A549 (cell line): Measurements from ENCODE around the gene MARCHF10. TPM values are rescaled to one million over a fixed set of nuclear protein-coding genes. Genes with fewer than 3 reads are reported as not detected.
"Not testable (repeated sequence)": the region's sequence is repeated elsewhere in the genome, so short reads cannot be mapped to it uniquely, and the experiment has no call there.

Experiments
- ATAC-seq, 2 experiments: fragments of 200-7000 bp in 1 of 2; fragments of >200 bp in 1 of 2; cut with Nextera tagmentation in 1 of 2; cut with Tn5 transposase in 1 of 2; 3 replicates each; pipeline versions ENCODE4 v1.8.0 to v1.9.1; 2018 to 2020; ENCODE audit warnings: mild to moderate bottlenecking in 1 of 2, moderate library complexity in 1 of 2
- CTCF ChIA-PET: fragments of 300-600 bp; sonication (Branson Sonifier 250); formaldehyde crosslinking; extraction: SDS; loops from one replicate; lab custom pipeline; 2021; ENCODE audit warnings: antibody characterized with exemption, inconsistent platforms; lab: Yijun Ruan, JAX
- POLR2A ChIA-PET: fragments of 350-600 bp; formaldehyde crosslinking; extraction: SDS; loops from one replicate; lab custom pipeline; 2021; ENCODE audit warnings: antibody characterized with exemption, inconsistent platforms; lab: Yijun Ruan, JAX
- DNase-seq, 2 experiments: peaks; one replicate each; pipeline versions ENCODE4 v3.0.0 to v3.0.0-alpha.2; 2011 to 2016; ENCODE audit warnings: low read depth in 1 of 2, low spot score in 1 of 2
- FAIRE-seq: peaks from 2 replicates; lab custom pipeline; 2011; peaks lifted over from hg19 to GRCh38; lab: Jason Lieb, UNC
- H3K27ac ChIP-seq, 2 experiments: fragments of >200 bp; sonication (Bioruptor Twin); formaldehyde crosslinking; 3 replicates each; pipeline ENCODE4 v1.5.1; 2016 to 2017
- H3K4me1 ChIP-seq: fragments of >200 bp; sonication (Bioruptor Twin); formaldehyde crosslinking; 3 replicates; pipeline ENCODE4 v1.6.1; 2016
- H3K4me2 ChIP-seq: fragments of >200 bp; sonication (Bioruptor Twin); formaldehyde crosslinking; 3 replicates; pipeline ENCODE4 v1.6.1; 2016
- H3K4me3 ChIP-seq: fragments of >200 bp; sonication (Bioruptor Twin); formaldehyde crosslinking; 3 replicates; pipeline ENCODE4 v1.5.1; 2016
- H3K9me3 ChIP-seq: fragments of >200 bp; sonication (Bioruptor Twin); formaldehyde crosslinking; 3 replicates; pipeline ENCODE4 v1.6.1; 2016
- ATOH8 ChIP-seq: fragments of 250-450 bp; sonication (Bioruptor Pico); IDR thresholded peaks from 2 replicates; pipeline ENCODE4 v1.5.0; 2020; ENCODE audit warnings: low read depth, mild to moderate bottlenecking, moderate library complexity
- BHLHE40 ChIP-seq: IDR thresholded peaks from 2 replicates; pipeline ENCODE4 v1.6.1; 2012; ENCODE audit warnings: low read depth, low read length, inconsistent platforms
- CEBPB ChIP-seq, 2 experiments: fragments of >200 bp in 1 of 2; sonication (Bioruptor Twin) in 1 of 2; formaldehyde crosslinking in 1 of 2; IDR thresholded peaks; 2 replicates each; pipeline ENCODE4 v1.6.1; 2012 to 2016
- CHD2 ChIP-seq: fragments of 150-350 bp; IDR thresholded peaks from 2 replicates; pipeline ENCODE4 v1.6.1; 2014; ENCODE audit warnings: low read length; ENCODE audit not compliant: partially characterized antibody
- FOSB ChIP-seq: fragments of 250-450 bp; sonication (Bioruptor Pico); IDR thresholded peaks from 2 replicates; pipeline ENCODE4 v1.5.0; 2020; ENCODE audit warnings: mild to moderate bottlenecking, moderate library complexity
- GATA3 ChIP-seq: IDR thresholded peaks from 2 replicates; pipeline ENCODE4 v1.6.1; 2012; ENCODE audit warnings: borderline replicate concordance
- HES2 ChIP-seq: fragments of >200 bp; sonication (Bioruptor Twin); formaldehyde crosslinking; IDR thresholded peaks from 2 replicates; pipeline ENCODE4 v1.6.1; 2016
- JUN ChIP-seq, 2 experiments: fragments of >200 bp; sonication (Bioruptor Twin); formaldehyde crosslinking; IDR thresholded peaks; 2 replicates in 1 of 2; 3 replicates in 1 of 2; pipeline ENCODE4 v1.6.1; 2016 to 2017
- MAFK ChIP-seq: fragments of 450-650 bp; IDR thresholded peaks from 2 replicates; pipeline ENCODE4 v1.6.1; 2014; ENCODE audit not compliant: partially characterized antibody
- MAZ ChIP-seq: fragments of 150-350 bp; IDR thresholded peaks from 2 replicates; pipeline ENCODE4 v1.6.1; 2014; ENCODE audit warnings: antibody characterized with exemption, low read depth, low read length, borderline replicate concordance
- NR3C1 ChIP-seq: fragments of >200 bp; sonication (Bioruptor Twin); formaldehyde crosslinking; IDR thresholded peaks from 3 replicates; pipeline ENCODE4 v1.6.1; 2017
- PBX3 ChIP-seq: IDR thresholded peaks from 2 replicates; pipeline ENCODE4 v1.6.1; 2012
- POLR2A ChIP-seq: IDR thresholded peaks from 2 replicates; pipeline ENCODE4 v1.6.1; 2012; ENCODE audit warnings: mild to moderate bottlenecking, low read length
- POLR2AphosphoS2 ChIP-seq: conservative IDR thresholded peaks from 2 replicates; pipeline ENCODE4 v1.6.1; 2012; ENCODE audit warnings: low read length, improper control_type of control experiment, inconsistent platforms
- REST ChIP-seq: fragments of 200-600 bp; sonication (generic); IDR thresholded peaks from 2 replicates; pipeline ENCODE4 v1.6.1; 2016; ENCODE audit warnings: antibody characterized with exemption, mild to moderate bottlenecking, moderate library complexity
- RFX5 ChIP-seq: fragments of 450-650 bp; IDR thresholded peaks from 2 replicates; pipeline ENCODE4 v1.7.1; 2014; ENCODE audit warnings: antibody characterized with exemption, mild to moderate bottlenecking, moderate library complexity
- RNF2 ChIP-seq: fragments of 200-600 bp; sonication (generic); IDR thresholded peaks from 2 replicates; pipeline ENCODE4 v1.6.1; 2016; ENCODE audit warnings: low read depth, mild to moderate bottlenecking, antibody characterized with exemption, moderate library complexity, borderline replicate concordance
- SREBF2 ChIP-seq: fragments of 450-650 bp; IDR thresholded peaks from 2 replicates; pipeline ENCODE4 v1.6.1; 2014; ENCODE audit warnings: mild to moderate bottlenecking, moderate library complexity
- TFCP2L1 ChIP-seq: fragments of 250-450 bp; sonication (Bioruptor Pico); IDR thresholded peaks from 2 replicates; pipeline ENCODE4 v1.5.0; 2021; ENCODE audit warnings: mild to moderate bottlenecking
- ZNF302 ChIP-seq: fragments of 250-450 bp; sonication (Bioruptor Pico); IDR thresholded peaks from 2 replicates; pipeline ENCODE4 v1.9.0; 2021; ENCODE audit warnings: inconsistent platforms, mild to moderate bottlenecking, moderate library complexity
- WGBS: methylation state at CpG from one replicate; pipeline ENCODE4 v1.1.6; 2017; ENCODE audit errors: missing lambda C conversion rate; 5-methylcytosine and 5-hydroxymethylcytosine counted together
- polyA plus RNA-seq, 4 experiments: library from polyadenylated mRNA; depleted of rRNA in 3 of 4; stranded (reverse); fragments of >200 nt; fragmentation: RNase III in 1 of 4; extraction: RNeasy Plus Mini Kit Qiagen cat#74134 plus additional on column Dnase treatment in 1 of 4; gene quantifications; 2 replicates in 3 of 4; 3 replicates in 1 of 4; pipeline ENCODE4 v1.2.3, GENCODE V29; 2011 to 2017

MARCHF10 gene
- polyA plus RNA-seq, 2 of the 4 experiments (the other 2 are of a cell fraction) = 0.43 to 0.57 TPM

- no peak for DNase-seq
- Histone ChIP-seq H3K4me3 (no peak overlapping the region), H3K4me1 (no peaks in the 10 kb centered on the region), H3K27ac (no peak overlapping the region)
- no peak for FAIRE-seq
- 90% methylated on average over 24 of the region's 27 CpGs for WGBS
- POLR2A ChIA-PET = no interaction called here
- CTCF ChIA-PET = interaction anchor here (0.6 to 1.4 kb wide), 4 partner anchors 24 to 515 kb away, joined by 3 to 4 read pairs (median 3); no protein-coding TSS in a partner anchor
- no peak for TF ChIP-seq SREBF2
- TF ChIP-seq, all 56 proteins: peak for 0
- no peaks in the 10 kb centered on the region for H3K9me3 ChIP-seq
- ATAC-seq = no peak
- H3K4me2 ChIP-seq = no peak overlapping the region
These were observed 111.2 kb downstream of the MARCHF10 start for GRCh38 chr17:62696726-62697490.

GRCh38 chr17:62696256-62696655 lies 111.9 kb downstream of the MARCHF10 start:
- Histone ChIP-seq H3K4me3 (no peak overlapping the region), H3K4me2 (no peak overlapping the region), H3K4me1 (no peaks in the 10 kb centered on the region), H3K27ac (no peak overlapping the region), H3K9me3 (no peaks in the 10 kb centered on the region)
- CTCF ChIA-PET = interaction anchor here (1.0 to 11.7 kb wide), 2 partner anchors 19 to 59 kb away, joined by 3 to 178 read pairs; no protein-coding TSS in a partner anchor
- 84% methylated on average over 10 of the region's 10 CpGs for WGBS
- FAIRE-seq (no peak), ATAC-seq (peak; percentile 18 to 21; a peak in 5 of 6 replicates), DNase-seq (no peak)
- POLR2A ChIA-PET = no interaction called here
- TF ChIP-seq ATOH8 (CRISPR knock-in tag) = no peak
- TF ChIP-seq PBX3 = no peak
- no peak for TF ChIP-seq NR3C1
- no peak for TF ChIP-seq POLR2AphosphoS2
- no peak for TF ChIP-seq RNF2
- TF ChIP-seq MAZ = no peak
- TF ChIP-seq POLR2A = no peak
- no peak for TF ChIP-seq RFX5

GRCh38 chr17:62695093-62695738 lies 112.9 kb downstream of the MARCHF10 start:
- H3K4me1 ChIP-seq, ATAC-seq, DNase-seq, H3K27ac ChIP-seq, H3K9me3 ChIP-seq, H3K4me2 ChIP-seq, POLR2A ChIA-PET, H3K4me3 ChIP-seq, FAIRE-seq: not testable (repeated sequence)
- TF ChIP-seq MAFK (peak; percentile 65), JUN (IDR thresholded peaks at IDR 0.05) (0 out of 5 replicates have a peak, but pooled peaks of 1 of the 2 experiments have one; percentile 10)
- CTCF ChIA-PET = interaction anchor here (0.9 to 11.7 kb wide), 4 partner anchors 8 to 730 kb away, joined by 3 to 178 read pairs (median 6); no protein-coding TSS in a partner anchor
- WGBS = 83% methylated on average over 5 of the region's 5 CpGs

- H3K27ac ChIP-seq = no peak overlapping the region
- FAIRE-seq = no peak
- POLR2A ChIA-PET = no interaction called here
- TF ChIP-seq ATOH8 (CRISPR knock-in tag) (no peak), MAZ (no peak), GATA3 (no peak), ZNF302 (CRISPR knock-in tag) (no peak), CHD2 (no peak), TFCP2L1 (no peak), CEBPB (IDR thresholded peaks at IDR 0.05) (no peak), REST (no peak), FOSB (no peak), BHLHE40 (no peak), HES2 (no peak)
These were observed 114.3 kb downstream of the MARCHF10 start for GRCh38 chr17:62693616-62694409.

More at GRCh38 chr17:62693616-62694409, 114.3 kb downstream of the MARCHF10 start:
- ATAC-seq = no peak
- H3K4me1 ChIP-seq = no peaks in the 10 kb centered on the region
- H3K9me3 ChIP-seq = no peaks in the 10 kb centered on the region
- H3K4me2 ChIP-seq = no peak overlapping the region
- WGBS = 89% methylated on average over 19 of the region's 19 CpGs
- no peak overlapping the region for H3K4me3 ChIP-seq
- no peak for DNase-seq
- CTCF ChIA-PET = interaction anchor here (0.6 to 11.7 kb wide), 21 partner anchors 8 to 732 kb away, joined by 3 to 178 read pairs (median 3); no protein-coding TSS in a partner anchor
